ENCODE results near the gene P3H4. TPM values are rescaled to one million over a fixed set of nuclear protein-coding genes. Genes with fewer than 3 reads are reported as not detected.

P3H4 gene
- total RNA-seq, 1 experiment from 2014 or later = 24.0 TPM

GRCh38 chr17:41785091-41785858 is 26.5 kb downstream of the P3H4 start:
- peak overlapping the region; percentile 57 for H3K4me2 ChIP-seq (ENCODE audit: insufficient read depth, insufficient read length, low read length)
- H2BK120ac ChIP-seq (ENCODE audit: low read depth, low read length, poor library complexity, severe bottlenecking) = no peak overlapping the region
- peaks cover 2% of the 10 kb centered on the region; the same call in 1 of the 2 replicates for H3K4me1 ChIP-seq (ENCODE audit: insufficient read depth, low read length)
- Mint-ChIP-seq H3K27ac (peak overlapping the region; percentile 98 to 99 (median 98)), H3K27me3 (ENCODE audit: low read depth) (peaks cover 6% of the 10 kb centered on the region), H3K4me1 (peaks cover 32 to 46% of the 10 kb centered on the region in 2 experiments), H3K4me3 (peak overlapping the region; percentile 77 to 92), H3K9me3 (no peaks in the 10 kb centered on the region; a peak in 1 of 5 replicates), H3K36me3 (ENCODE audit: insufficient read depth in 1 of 3, low read depth in 3 of 3) (peaks cover 8 to 16% (median 15%) of the 10 kb centered on the region in 3 experiments)
- no peak overlapping the region for H4K8ac ChIP-seq (replicated peaks; ENCODE audit: insufficient read length, low read depth, low read length)
- H3T11ph ChIP-seq (ENCODE audit: low read length) = no peak overlapping the region
- no peak overlapping the region for H3K23ac ChIP-seq (ENCODE audit: insufficient read length, low read depth, low read length)
- H4K5ac ChIP-seq (ENCODE audit: insufficient read length, low read depth, low read length) = no peak overlapping the region
- no peak overlapping the region for H2BK15ac ChIP-seq (ENCODE audit: low read depth, low read length)
- peak; percentile 97 for DNase-seq
- no CpG with 5 or more reads among the region's 13 CpGs for WGBS (ENCODE audit: extremely low coverage, insufficient read length, low lambda C conversion rate)
- peak overlapping the region; percentile 36 for H3K18ac ChIP-seq (ENCODE audit: insufficient read length, low read depth, low read length)
- no peaks in the 10 kb centered on the region for H3K9me3 ChIP-seq (ENCODE audit: control insufficient read depth, low read depth, low read length)
- no peak overlapping the region for H2AFZ ChIP-seq (ENCODE audit: low read length)
- H3K23me2 ChIP-seq (ENCODE audit: insufficient read length, low read depth, low read length, poor library complexity, severe bottlenecking) = peaks cover 8% of the 10 kb centered on the region
- TF ChIP-seq, protein P1, sequence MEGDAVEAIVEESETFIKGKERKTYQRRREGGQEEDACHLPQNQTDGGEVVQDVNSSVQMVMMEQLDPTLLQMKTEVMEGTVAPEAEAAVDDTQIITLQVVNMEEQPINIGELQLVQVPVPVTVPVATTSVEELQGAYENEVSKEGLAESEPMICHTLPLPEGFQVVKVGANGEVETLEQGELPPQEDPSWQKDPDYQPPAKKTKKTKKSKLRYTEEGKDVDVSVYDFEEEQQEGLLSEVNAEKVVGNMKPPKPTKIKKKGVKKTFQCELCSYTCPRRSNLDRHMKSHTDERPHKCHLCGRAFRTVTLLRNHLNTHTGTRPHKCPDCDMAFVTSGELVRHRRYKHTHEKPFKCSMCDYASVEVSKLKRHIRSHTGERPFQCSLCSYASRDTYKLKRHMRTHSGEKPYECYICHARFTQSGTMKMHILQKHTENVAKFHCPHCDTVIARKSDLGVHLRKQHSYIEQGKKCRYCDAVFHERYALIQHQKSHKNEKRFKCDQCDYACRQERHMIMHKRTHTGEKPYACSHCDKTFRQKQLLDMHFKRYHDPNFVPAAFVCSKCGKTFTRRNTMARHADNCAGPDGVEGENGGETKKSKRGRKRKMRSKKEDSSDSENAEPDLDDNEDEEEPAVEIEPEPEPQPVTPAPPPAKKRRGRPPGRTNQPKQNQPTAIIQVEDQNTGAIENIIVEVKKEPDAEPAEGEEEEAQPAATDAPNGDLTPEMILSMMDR (conservative IDR thresholded peaks at IDR 0.05) = no peak
- peak overlapping the region; percentile 82 for H3K14ac ChIP-seq (ENCODE audit: insufficient read depth, low read length)
- H3K79me2 ChIP-seq (ENCODE audit: insufficient read depth, low read length) = no peaks in the 10 kb centered on the region; the same call in 1 of the 2 replicates
- H3K4ac ChIP-seq (ENCODE audit: low read depth, low read length) = no peak overlapping the region
- H2BK20ac ChIP-seq (ENCODE audit: low read depth, low read length, poor library complexity, severe bottlenecking) = no peak overlapping the region
- H3K27ac ChIP-seq (ENCODE audit: insufficient read length, low read depth, low read length) = no peak overlapping the region
- H3K56ac ChIP-seq (ENCODE audit: insufficient read length, low read depth, low read length) = no peak overlapping the region
- no peaks in the 10 kb centered on the region for H3K27me3 ChIP-seq (ENCODE audit: insufficient read depth, low read length)
- no peak overlapping the region for H2BK12ac ChIP-seq (ENCODE audit: insufficient read length, low read depth, low read length)
- H3K9ac ChIP-seq (ENCODE audit: extremely low read depth, insufficient read length, low read length) = peak overlapping the region; percentile 35
- H4K91ac ChIP-seq (ENCODE audit: insufficient read length, low read depth, low read length) = no peak overlapping the region
- H2AK5ac ChIP-seq (ENCODE audit: insufficient read length, low read length) = no peak overlapping the region
- no peaks in the 10 kb centered on the region for H4K20me1 ChIP-seq (ENCODE audit: control insufficient read depth, insufficient read depth, insufficient read length)
- no peak overlapping the region for H2BK5ac ChIP-seq (ENCODE audit: insufficient read length, low read length)
- H3K79me1 ChIP-seq (ENCODE audit: insufficient read depth, low read depth, low read length, poor library complexity, severe bottlenecking) = no peaks in the 10 kb centered on the region

All from H9 (cell line).